Transverse colon (tissue), 4 donors: ENCODE results near the gene C15orf62. TPM values are rescaled to one million over a fixed set of nuclear protein-coding genes. Genes with fewer than 3 reads are reported as not detected.

Source experiments
- DNase-seq: peaks from one replicate; pipeline ENCODE4 v3.0.0-alpha.2; 2019
- H3K27ac ChIP-seq, 4 donors: fragments of 200-600 bp; sonication (generic); 2 replicates each; pipeline ENCODE4 v1.5.1; 2016 to 2018; ENCODE audit warnings: inconsistent platforms in 4 of 4
- H3K27me3 ChIP-seq: fragments of 200-600 bp; sonication (generic); 2 replicates; pipeline ENCODE4 v1.5.1; 2017; ENCODE audit warnings: inconsistent platforms
- H3K36me3 ChIP-seq, 4 donors: fragments of 200-600 bp; sonication (generic); 2 replicates each; pipeline ENCODE4 v1.5.1; 2017 to 2019; ENCODE audit warnings: inconsistent platforms in 4 of 4
- H3K4me1 ChIP-seq, 4 donors: fragments of 200-600 bp; sonication (generic); 2 replicates each; pipeline ENCODE4 v1.5.1; 2017 to 2020; ENCODE audit warnings: inconsistent platforms in 4 of 4
- H3K4me3 ChIP-seq, 4 donors: fragments of 200-600 bp; sonication (generic); 1 replicate in 1 of 4; 2 replicates in 3 of 4; pipeline versions ENCODE4 v1.5.1 to v1.6.1; 2017 to 2019; ENCODE audit warnings: inconsistent platforms in 4 of 4
- H3K9me3 ChIP-seq, 2 donors: fragments of 200-600 bp; sonication (generic); 2 replicates each; pipeline ENCODE4 v1.5.1; 2017 to 2019; ENCODE audit warnings: inconsistent platforms in 2 of 2
- CTCF ChIP-seq, 5 experiments: fragments of 200-600 bp in 3 of 5; fragments of 450-650 bp in 2 of 5; sonication (generic) in 3 of 5; IDR thresholded peaks; 1 replicate in 2 of 5; 2 replicates in 3 of 5; pipeline ENCODE4 v1.5.1; 2016 to 2017; ENCODE audit warnings: antibody characterized with exemption in 5 of 5, inconsistent platforms in 3 of 5, mild to moderate bottlenecking in 2 of 5, moderate library complexity in 1 of 5
- EP300 ChIP-seq: sonication (generic); formaldehyde crosslinking; IDR thresholded peaks from one replicate; pipeline ENCODE4 v1.6.1; 2017; ENCODE audit warnings: antibody characterized with exemption, low read depth
- POLR2A ChIP-seq: fragments of 450-650 bp; IDR thresholded peaks from one replicate; pipeline ENCODE4 v1.6.1; 2016; ENCODE audit warnings: antibody characterized with exemption, mild to moderate bottlenecking, moderate library complexity
- POLR2AphosphoS5 ChIP-seq, 3 donors: sonication (generic); formaldehyde crosslinking; IDR thresholded peaks; one replicate each; pipeline ENCODE4 v1.6.1; 2016; ENCODE audit warnings: antibody characterized with exemption in 3 of 3
- WGBS, 2 donors: methylation state at CpG; one replicate each; pipeline ENCODE4 v1.1.5; 2018; ENCODE audit warnings: low coverage in 1 of 2; 5-methylcytosine and 5-hydroxymethylcytosine counted together
- in situ Hi-C, 4 donors: fragments of 200-750 bp; cut with MboI; loops; one replicate each; pipeline versions ENCODE4 v1.15.0 to v1.15.1; 2017; ENCODE audit warnings: low sequenced_read_pairs in 3 of 4, low pct_ligation_motif_present in 1 of 4, low pct_unique_long_range_greater_than_20kb in 1 of 4
- intact Hi-C: fragments of 100-400 bp; cut with DNase I; formaldehyde crosslinking; loops from one replicate; pipeline ENCODE4 v1.15.1; 2023; ENCODE audit warnings: low total_unique reads
- total RNA-seq, 4 donors: library from RNA; depleted of rRNA; stranded (reverse); fragments of >200 nt; gene quantifications; one replicate each; pipeline ENCODE4 v1.1.0, GENCODE V29; 2016

The C15orf62 gene
- total RNA-seq, 4 donors from 2014 or later = 0.14 to 0.32 TPM; not detected in 2

- DNase-seq = no peak
- H3K27me3 ChIP-seq = no peaks in the 10 kb centered on the region
- H3K27ac ChIP-seq = no peak overlapping the region
- in situ Hi-C loops (no loop called here), intact Hi-C loops (no loop called here)
- no peak for TF ChIP-seq EP300
- TF ChIP-seq POLR2A = no peak
- no peak for TF ChIP-seq CTCF (IDR thresholded peaks at IDR 0.05)
- no peak for TF ChIP-seq POLR2AphosphoS5 (IDR thresholded peaks at IDR 0.05)
- H3K4me3 ChIP-seq = no peak overlapping the region
- H3K36me3 ChIP-seq = no peaks in the 10 kb centered on the region
- no peaks in the 10 kb centered on the region for H3K9me3 ChIP-seq
- 80 to 94% methylated on average over 2 of the region's 2 CpGs for WGBS, 2 donors
- peaks cover 5 to 39% (median 12%) of the 10 kb centered on the region in 4 donors for H3K4me1 ChIP-seq
These were observed 33.3 kb downstream of the C15orf62 start for GRCh38 chr15:40803076-40803475.

- in situ Hi-C loops (no loop called here), intact Hi-C loops (no loop called here)
- no peaks in the 10 kb centered on the region for H3K27me3 ChIP-seq
- peaks cover 5 to 41% (median 18%) of the 10 kb centered on the region in 4 donors for H3K4me1 ChIP-seq
- 64 to 70% methylated on average over 1 of the region's 1 CpG for WGBS, 2 donors
- H3K27ac ChIP-seq = no peak overlapping the region
- no peak overlapping the region for H3K4me3 ChIP-seq
- no peaks in the 10 kb centered on the region for H3K36me3 ChIP-seq
- TF ChIP-seq POLR2AphosphoS5 (IDR thresholded peaks at IDR 0.05) (no peak), POLR2A (no peak), EP300 (no peak), CTCF (IDR thresholded peaks at IDR 0.05) (no peak)
- DNase-seq = no peak
- no peaks in the 10 kb centered on the region for H3K9me3 ChIP-seq
These were observed 33.9 kb downstream of the C15orf62 start for GRCh38 chr15:40803688-40804087.

- peak overlapping the region; percentile 96 to 99 (median 98) for H3K27ac ChIP-seq
- peak overlapping the region; percentile 63 to 95 (median 92) for H3K4me3 ChIP-seq
- intact Hi-C loops = loop anchor here (2.0 kb wide), 1 partner anchor 52 kb away; the partner anchor contains the start of gene RMDN3
- DNase-seq = no peak
- no peaks in the 10 kb centered on the region for H3K9me3 ChIP-seq
- no peaks in the 10 kb centered on the region for H3K27me3 ChIP-seq
- H3K36me3 ChIP-seq = no peaks in the 10 kb centered on the region
- peaks cover 5 to 42% (median 21%) of the 10 kb centered on the region in 4 donors for H3K4me1 ChIP-seq
- WGBS, 2 donors = 0% methylated on average over 2 of the region's 2 CpGs
- in situ Hi-C loops = no loop called here
- TF ChIP-seq POLR2AphosphoS5 (IDR thresholded peaks at IDR 0.05) = no peak
- no peak for TF ChIP-seq CTCF (IDR thresholded peaks at IDR 0.05)
- no peak for TF ChIP-seq EP300
- TF ChIP-seq POLR2A = no peak
These were observed 36.9 kb downstream of the C15orf62 start for GRCh38 chr15:40806672-40807027.

GRCh38 chr15:40807028-40807887 lies 37.5 kb downstream of the C15orf62 start, which contains the start of the genes DNAJC17 and ZFYVE19:
TSS of gene DNAJC17 (minus strand) at chr15:40807473. CDS start at chr15:40807446, 27 bp downstream.
TSS of gene ZFYVE19 (plus strand) at chr15:40807089. CDS start at chr15:40807590, 501 bp downstream.
- peak; percentile 69 for TF ChIP-seq POLR2A
- TF ChIP-seq POLR2AphosphoS5 (IDR thresholded peaks at IDR 0.05) = peak; percentile 61 to 84 (median 78)
- TF ChIP-seq EP300 = no peak
- peak in 4 of 5 experiments; percentile 4 to 50 (median 27) for TF ChIP-seq CTCF (IDR thresholded peaks at IDR 0.05)
- peak within 1 kb of the TSS; percentile 96 to 99 (median 98) for H3K27ac ChIP-seq
- no peaks in the 10 kb centered on the region for H3K36me3 ChIP-seq
- H3K4me1 ChIP-seq = peaks cover 5 to 42% (median 21%) of the 10 kb centered on the region in 4 donors
- peak within 1 kb of the TSS; percentile 63 to 95 (median 92) for H3K4me3 ChIP-seq
- no peaks in the 10 kb centered on the region for H3K9me3 ChIP-seq
- H3K27me3 ChIP-seq = no peaks in the 10 kb centered on the region
- 0% methylated on average over 3 to 50 of the region's 64 CpGs for WGBS, 2 donors
- in situ Hi-C loops (no loop called here), intact Hi-C loops (loop anchor here (2.0 kb wide), 1 partner anchor 52 kb away; the partner anchor contains the start of gene RMDN3)
- DNase-seq = peak; percentile 97
